Heart right ventricle (tissue), 16 donors: ENCODE measurements around the gene DNAH8. TPM values are rescaled to one million over a fixed set of nuclear protein-coding genes. Genes with fewer than 3 reads are reported as not detected.

Experiments used
- ATAC-seq, 8 donors: fragments of 200-7000 bp; cut with Tn5 transposase; one replicate each; pipeline ENCODE4 v1.9.1; 2020; ENCODE audit warnings: mild to moderate bottlenecking in 8 of 8, moderate library complexity in 8 of 8, moderate number of reproducible peaks in 1 of 8
- DNase-seq, 2 donors: peaks; one replicate each; pipeline ENCODE4 v3.0.0-alpha.2; 2020
- H3K27ac ChIP-seq, 10 donors: fragments of 200-600 bp; sonication (generic) in 2 of 10; one replicate each; pipeline versions ENCODE4 v1.5.0 to v1.8.0; 2020 to 2022; ENCODE audit warnings: mild to moderate bottlenecking in 3 of 10
- H3K27me3 ChIP-seq, 7 donors: fragments of 200-600 bp; one replicate each; pipeline ENCODE4 v1.8.0; 2021 to 2022; ENCODE audit warnings: mild to moderate bottlenecking in 2 of 7
- H3K36me3 ChIP-seq, 9 donors: fragments of 200-600 bp; sonication (generic) in 1 of 9; one replicate each; pipeline versions ENCODE4 v1.5.0 to v1.8.0; 2020 to 2022; ENCODE audit warnings: mild to moderate bottlenecking in 2 of 9
- H3K4me1 ChIP-seq, 9 donors: fragments of 200-600 bp; sonication (generic) in 1 of 9; one replicate each; pipeline versions ENCODE4 v1.5.0 to v1.8.0; 2020 to 2022; ENCODE audit warnings: mild to moderate bottlenecking in 4 of 9
- H3K4me3 ChIP-seq, 10 donors: fragments of 200-600 bp; sonication (generic) in 2 of 10; one replicate each; pipeline versions ENCODE4 v1.5.0 to v1.8.0; 2020 to 2022; ENCODE audit warnings: mild to moderate bottlenecking in 7 of 10, moderate library complexity in 2 of 10
- H3K9me3 ChIP-seq, 11 donors: fragments of 200-600 bp in 10 of 11; sonication (generic) in 2 of 11; one replicate each; pipeline versions ENCODE4 v1.5.0 to v1.8.0; 2013 to 2022; ENCODE audit warnings: mild to moderate bottlenecking in 2 of 11, control low read depth in 1 of 11, moderate library complexity in 1 of 11
- CTCF ChIP-seq, 9 donors: fragments of 200-600 bp; sonication (generic) in 2 of 9; IDR thresholded peaks; one replicate each; pipeline versions ENCODE4 v1.5.0 to v1.8.0; 2021 to 2022; ENCODE audit warnings: antibody characterized with exemption in 9 of 9, mild to moderate bottlenecking in 5 of 9, moderate library complexity in 1 of 9
- WGBS, 2 donors: extraction: QIAGEN DNeasy Blood & Tissue Kit; methylation state at CpG; one replicate each; pipeline ENCODE4 v1.1.7; 2013; ENCODE audit warnings: inconsistent platforms in 1 of 2; 5-methylcytosine and 5-hydroxymethylcytosine counted together
- intact Hi-C, 10 donors: fragments of 100-400 bp; cut with DNase I; formaldehyde crosslinking; loops; one replicate each; pipeline versions ENCODE4 v1.11.1 to v1.14.2; 2022
- polyA plus RNA-seq, 2 donors: library from polyadenylated mRNA; stranded (reverse); fragments of 200-250 nt; gene quantifications; one replicate each; pipeline ENCODE4 v1.2.3, GENCODE V29; 2013
- total RNA-seq, 10 donors: library from RNA; stranded (reverse); fragmentation: NEBNext Ultra II Directional in 3 of 10; extraction: Animal tissue kit (Norgen Biotek cat#: 25700) in 3 of 10; gene quantifications; one replicate each; pipeline versions ENCODE4 v1.2.1 to v1.2.4, GENCODE V29; 2021 to 2023
- donor health status: Arrhythmogenic right ventricular cardiomyopathy.
- donor health status: ischemic (EF 13 %, LVEDD 7.1; RV severe dilation, severe dysfunction).
- donor health status: healthy with polysubstance abuse.
- donor health status: DM: no; HTN: yes; CAD: no.
- donor health status: DM: no; HTN: no; CAD: no.
- donor health status: ischemic (EF 25% LVEDD 6.9; RV normal size, moderate dysfunction).
- donor health status: ischemic (EF 25% LVEDD 5.7; RV mildly dilated, moderate dysfunction).
- donor health status: healthy.
- donor health status: DM: yes; HTN: yes; CAD: no.
- donor health status: Ischemic cardiomyopathy.
- donor health status: ischemic (EF 35%, LVEDD 5.7; RV mildly dilated, moderate dysfunction).
- donor health status: nonischemic (EF 11% LVEDD 7.7; RV severe dilation, severe dysfunction).
- donor health status: DM: yes; HTN: yes; CAD: no.
- donor health status: PGD.
- donor health status: ischemic (EF 29% LVEDD 5.4; RV normal size, mild dysfunction).
- donor health status: nonischemic (EF 23%, LVEDD 6.1; RV moderate dilation, normal function).

The DNAH8 gene
- total and polyA plus RNA-seq, 12 donors, result 0.02 to 0.09 (median 0.03) TPM; not detected in 8

- no peak for TF ChIP-seq CTCF (IDR thresholded peaks at IDR 0.05)
- DNase-seq, result no peak
- Histone ChIP-seq H3K27ac (no peak overlapping the region), H3K4me3 (no peak overlapping the region), H3K27me3 (peaks cover 0 to 16% (median 7%) of the 10 kb centered on the region in 7 donors), H3K4me1 (no peaks in the 10 kb centered on the region), H3K9me3 (peaks cover 0 to 5% (median 0%) of the 10 kb centered on the region in 11 donors), H3K36me3 (no peaks in the 10 kb centered on the region)
- WGBS, 2 donors, result 73 to 84% methylated on average over 6 of the region's 6 CpGs
- ATAC-seq, result no peak
- intact Hi-C loops, result no loop called here
Observed at GRCh38 chr6:38822963-38823362, 107.9 kb downstream of the DNAH8 start.

GRCh38 chr6:38824243-38824894 is 109.3 kb downstream of the DNAH8 start:
- H3K27ac ChIP-seq, result no peak overlapping the region
- no peak for TF ChIP-seq CTCF (IDR thresholded peaks at IDR 0.05)

GRCh38 chr6:38827024-38827423 is 111.9 kb downstream of the DNAH8 start:
- Histone ChIP-seq H3K4me1 (no peaks in the 10 kb centered on the region), H3K36me3 (no peaks in the 10 kb centered on the region), H3K4me3 (no peak overlapping the region), H3K9me3 (peaks cover 0 to 18% (median 0%) of the 10 kb centered on the region in 11 donors), H3K27ac (no peak overlapping the region), H3K27me3 (no peaks in the 10 kb centered on the region)
- DNase-seq (no peak), ATAC-seq (no peak)
- intact Hi-C loops, result no loop called here
- TF ChIP-seq CTCF (IDR thresholded peaks at IDR 0.05), result no peak
- 61% methylated on average over 2 of the region's 2 CpGs for WGBS, 2 donors

More at GRCh38 chr6:38824243-38824894, 109.3 kb downstream of the DNAH8 start:
- intact Hi-C loops, result no loop called here
- H3K27me3 ChIP-seq, result peaks cover 0 to 9% (median 3%) of the 10 kb centered on the region in 7 donors
- ATAC-seq (no peak), DNase-seq (no peak)
- H3K9me3 ChIP-seq, result peaks cover 0 to 8% (median 0%) of the 10 kb centered on the region in 11 donors
- H3K4me3 ChIP-seq, result no peak overlapping the region
- H3K36me3 ChIP-seq, result no peaks in the 10 kb centered on the region
- 87 to 95% methylated on average over 5 of the region's 5 CpGs for WGBS, 2 donors
- no peaks in the 10 kb centered on the region for H3K4me1 ChIP-seq

DNA sequence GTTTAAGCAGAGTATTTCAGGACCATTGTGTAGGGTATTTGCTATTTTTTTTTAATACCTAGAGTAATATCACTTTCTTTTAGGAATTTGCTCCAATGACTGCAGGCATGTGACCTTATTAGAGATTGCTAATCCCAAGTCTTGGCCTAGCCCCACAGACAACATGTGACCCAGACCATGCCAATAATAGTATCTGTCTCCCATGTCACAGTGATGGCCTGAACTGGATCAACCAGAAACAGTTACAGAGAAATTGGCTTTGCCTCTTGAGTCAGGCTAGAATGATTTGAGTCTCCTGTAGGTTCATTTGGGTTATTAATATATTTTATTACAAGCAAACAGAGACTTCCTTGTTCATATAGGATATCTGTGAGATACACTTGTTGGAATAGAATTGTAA is 116.8 kb downstream of the DNAH8 start:
- DNase-seq (no peak), ATAC-seq (no peak)
- Histone ChIP-seq H3K4me3 (no peak overlapping the region), H3K4me1 (no peaks in the 10 kb centered on the region), H3K27ac (no peak overlapping the region), H3K27me3 (no peaks in the 10 kb centered on the region), H3K9me3 (peaks cover 0 to 18% (median 0%) of the 10 kb centered on the region in 11 donors), H3K36me3 (no peaks in the 10 kb centered on the region)
- no peak for TF ChIP-seq CTCF (IDR thresholded peaks at IDR 0.05)
- intact Hi-C loops, result no loop called here
